DOHH2 (cell line): Measurements from ENCODE around the gene BRCA2.
A peak's percentile ranks its signal among the peaks of the same experiment; 100 is the strongest.

Experiments used
- H3F3A ChIP-seq: fragments of 200-600 bp; sonication (generic), shearing (Covaris generic); 2 replicates; pipeline ENCODE4 v1.6.0; 2016; ENCODE audit warnings: antibody characterized with exemption, mild to moderate bottlenecking; ENCODE audit not compliant: control insufficient read depth, insufficient read depth
- H3K27ac ChIP-seq: fragments of 200-600 bp; sonication (generic); 2 replicates; pipeline ENCODE4 v1.5.1; 2014; ENCODE audit warnings: low read depth, mild to moderate bottlenecking, low read length, moderate library complexity
- H3K27me3 ChIP-seq: fragments of 200-600 bp; sonication (generic); 2 replicates; pipeline ENCODE4 v1.6.1; 2014; ENCODE audit warnings: mild to moderate bottlenecking, low read length, mixed read lengths; ENCODE audit not compliant: control insufficient read depth
- H3K36me3 ChIP-seq: fragments of 200-600 bp; sonication (generic); 2 replicates; pipeline ENCODE4 v1.6.1; 2014; ENCODE audit warnings: mild to moderate bottlenecking, low read length, moderate library complexity, mixed read lengths; ENCODE audit not compliant: control insufficient read depth
- H3K4me1 ChIP-seq: fragments of 200-600 bp; sonication (generic); 2 replicates; pipeline ENCODE4 v1.6.1; 2014; ENCODE audit warnings: mild to moderate bottlenecking, low read length, mixed read lengths; ENCODE audit not compliant: control insufficient read depth
- H3K4me2 ChIP-seq: fragments of 200-600 bp; sonication (generic); 2 replicates; pipeline ENCODE4 v1.6.0; 2014; ENCODE audit warnings: mild to moderate bottlenecking, low read length, moderate library complexity
- H3K4me3 ChIP-seq: fragments of 200-600 bp; sonication (generic); 2 replicates; pipeline ENCODE4 v1.5.1; 2014; ENCODE audit warnings: mild to moderate bottlenecking, low read length, mixed read lengths
- H3K79me2 ChIP-seq: fragments of 200-600 bp; sonication (generic); 2 replicates; pipeline ENCODE4 v1.6.1; 2014; ENCODE audit warnings: mild to moderate bottlenecking, low read length, mixed read lengths; ENCODE audit not compliant: control insufficient read depth
- H3K9me2 ChIP-seq: fragments of 200-600 bp; sonication (generic); replicated peaks from 2 replicates; pipeline ENCODE4 v1.6.1; 2014; ENCODE audit warnings: mild to moderate bottlenecking, low read length, mixed read lengths; ENCODE audit not compliant: control insufficient read depth
- H3K9me3 ChIP-seq: fragments of 200-600 bp; sonication (generic); 2 replicates; pipeline ENCODE4 v1.6.1; 2014; ENCODE audit warnings: antibody characterized with exemption, low read length, mixed read lengths; ENCODE audit not compliant: control insufficient read depth, insufficient read depth
- H4K20me1 ChIP-seq: fragments of 200-600 bp; sonication (generic); 2 replicates; pipeline ENCODE4 v1.6.0; 2014; ENCODE audit warnings: low read depth, mild to moderate bottlenecking, antibody characterized with exemption, low read length, moderate library complexity; ENCODE audit not compliant: control insufficient read depth, insufficient read depth
- CTCF ChIP-seq: fragments of 200-600 bp; sonication (generic); IDR thresholded peaks from one replicate; pipeline ENCODE4 v1.5.1; 2014; ENCODE audit warnings: antibody characterized with exemption, mild to moderate bottlenecking, low read depth, low read length; ENCODE audit not compliant: poor library complexity, severe bottlenecking
- EZH2phosphoT487 ChIP-seq: fragments of 200-600 bp; sonication (generic); IDR thresholded peaks from 2 replicates; pipeline ENCODE4 v1.6.1; 2017; ENCODE audit warnings: borderline replicate concordance, mild to moderate bottlenecking, antibody characterized with exemption, low read length, moderate library complexity, mixed read lengths

BRCA2 gene

GRCh38 chr13:32314271-32315237, 754 bp upstream of the BRCA2 start:
- H3K4me3 ChIP-seq, result peak overlapping the region; percentile 71
- no peak for TF ChIP-seq EZH2phosphoT487
- no peak for TF ChIP-seq CTCF

GRCh38 chr13:32316028-32316339, 676 bp downstream of the BRCA2 start:
- TF ChIP-seq CTCF (no peak), EZH2phosphoT487 (no peak)
- Histone ChIP-seq H3K9me3 (no peaks in the 10 kb centered on the region), H3K36me3 (peaks cover 51% of the 10 kb centered on the region), H4K20me1 (no peaks in the 10 kb centered on the region), H3K9me2 (no peaks in the 10 kb centered on the region), H3F3A (0 out of 2 replicates have a peak, but pooled peaks cover 5% of the 10 kb centered on the region), H3K4me3 (peak overlapping the region; percentile 71), H3K27me3 (no peaks in the 10 kb centered on the region), H3K79me2 (peaks cover 60% of the 10 kb centered on the region), H3K4me2 (peak overlapping the region; percentile 99), H3K27ac (peak overlapping the region; percentile 88), H3K4me1 (peaks cover 34% of the 10 kb centered on the region)

More at GRCh38 chr13:32314271-32315237, 754 bp upstream of the BRCA2 start:
- Histone ChIP-seq H3F3A (0 out of 2 replicates have a peak, but pooled peaks cover 5% of the 10 kb centered on the region), H3K9me3 (no peaks in the 10 kb centered on the region), H3K4me2 (peak overlapping the region; percentile 99), H3K27me3 (no peaks in the 10 kb centered on the region), H3K4me1 (peaks cover 44% of the 10 kb centered on the region), H3K79me2 (peaks cover 46% of the 10 kb centered on the region), H3K27ac (peak overlapping the region; percentile 88), H3K36me3 (peaks cover 36% of the 10 kb centered on the region), H4K20me1 (no peaks in the 10 kb centered on the region), H3K9me2 (no peaks in the 10 kb centered on the region)

DNA sequence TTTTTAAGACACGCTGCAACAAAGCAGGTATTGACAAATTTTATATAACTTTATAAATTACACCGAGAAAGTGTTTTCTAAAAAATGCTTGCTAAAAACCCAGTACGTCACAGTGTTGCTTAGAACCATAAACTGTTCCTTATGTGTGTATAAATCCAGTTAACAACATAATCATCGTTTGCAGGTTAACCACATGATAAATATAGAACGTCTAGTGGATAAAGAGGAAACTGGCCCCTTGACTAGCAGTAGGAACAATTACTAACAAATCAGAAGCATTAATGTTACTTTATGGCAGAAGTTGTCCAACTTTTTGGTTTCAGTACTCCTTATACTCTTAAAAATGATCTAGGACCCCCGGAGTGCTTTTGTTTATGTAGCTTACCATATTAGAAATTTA, 1.2 kb downstream of the BRCA2 start:
- Histone ChIP-seq H3K9me3 (no peaks in the 10 kb centered on the region), H3K4me1 (peaks cover 34% of the 10 kb centered on the region), H4K20me1 (no peaks in the 10 kb centered on the region), H3K79me2 (peaks cover 65% of the 10 kb centered on the region), H3K4me2 (peak overlapping the region; percentile 99), H3K4me3 (peak overlapping the region; percentile 71), H3F3A (0 out of 2 replicates have a peak, but pooled peaks cover 5% of the 10 kb centered on the region), H3K9me2 (no peaks in the 10 kb centered on the region), H3K27me3 (no peaks in the 10 kb centered on the region), H3K27ac (peak overlapping the region; percentile 88), H3K36me3 (peaks cover 56% of the 10 kb centered on the region)
- TF ChIP-seq EZH2phosphoT487 (no peak), CTCF (no peak)
